HL-60 (cell line): ENCODE data around the gene SOX1.

ENCODE experiments used
- CTCF ChIP-seq: IDR thresholded peaks from one replicate; pipeline ENCODE4 v1.5.1; 2011; ENCODE audit warnings: low read length, control low read depth, inconsistent platforms; ENCODE audit not compliant: insufficient read depth
- POLR2AphosphoS5 ChIP-seq: IDR thresholded peaks from 2 replicates; pipeline ENCODE4 v1.6.1; 2012; ENCODE audit warnings: low read depth
- REST ChIP-seq: IDR thresholded peaks from 2 replicates; pipeline ENCODE4 v1.6.1; 2012; ENCODE audit warnings: low read depth; ENCODE audit not compliant: insufficient replicate concordance
- SPI1 ChIP-seq: IDR thresholded peaks from 2 replicates; pipeline ENCODE4 v1.6.1; 2012; ENCODE audit warnings: low read depth, mild to moderate bottlenecking, borderline replicate concordance

GRCh38 chr13:112053167-112053743 is 13.7 kb upstream of the SOX1 start:
- TF ChIP-seq CTCF, result no peak
- no peak for TF ChIP-seq REST
- TF ChIP-seq POLR2AphosphoS5, result no peak
- TF ChIP-seq SPI1, result no peak
